ENCODE data around the gene ARHGAP45. TPM values are rescaled to one million over a fixed set of nuclear protein-coding genes. Genes with fewer than 3 reads are reported as not detected.

The ARHGAP45 gene
- total and polyA plus RNA-seq, 12 donors = 1.6 to 75.4 (median 30.9) TPM

DNA sequence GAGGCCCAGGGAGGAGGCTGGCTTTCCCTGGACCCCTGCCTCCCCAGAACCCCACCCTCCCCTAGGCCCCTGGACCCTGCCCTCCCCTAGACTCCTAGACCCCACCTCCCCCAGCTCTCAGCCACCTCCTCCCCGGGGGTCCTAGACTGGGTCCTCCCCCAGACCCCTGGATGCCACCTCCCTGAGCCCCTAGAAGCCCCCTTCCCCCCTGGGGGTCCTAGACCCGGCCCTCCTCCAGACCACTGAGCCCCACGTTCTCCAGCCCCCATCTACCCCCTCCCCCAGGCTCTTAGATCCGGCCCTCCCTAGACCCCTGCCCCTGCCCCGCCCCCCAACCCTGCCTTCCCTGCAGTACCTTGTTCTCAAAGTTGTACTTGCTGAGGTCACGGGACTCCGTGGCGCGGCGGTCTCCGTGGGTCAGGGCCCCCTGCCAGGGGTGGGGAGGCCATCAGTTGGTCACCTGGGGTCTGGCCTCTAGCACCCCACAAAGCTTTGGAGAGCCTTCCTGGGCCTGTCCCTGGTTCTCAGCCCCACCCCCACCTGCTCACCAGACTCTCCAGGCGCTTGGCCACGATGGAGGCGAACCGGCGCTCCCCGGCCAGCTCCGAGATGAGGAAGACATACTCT is 44.8 kb downstream of the ARHGAP45 start:
- Histone ChIP-seq H3K36me3 (replicated peaks in 1 of 2) (peaks cover 0 to 91% of the 10 kb centered on the region in 2 donors), H3K4me3 (no peak overlapping the region), H3K27me3 (no peaks in the 10 kb centered on the region), H3K27ac (peak overlapping the region; percentile 44 to 96 (median 84)), H3K9me3 (replicated peaks in 1 of 3) (no peaks in the 10 kb centered on the region), H3K4me1 (replicated peaks in 1 of 2) (peaks cover 31 to 32% of the 10 kb centered on the region in 2 donors)
- TF ChIP-seq POLR2A (IDR thresholded peaks at IDR 0.05) = peak in 1 of 2 donors; percentile 48
- TF ChIP-seq, protein P1, sequence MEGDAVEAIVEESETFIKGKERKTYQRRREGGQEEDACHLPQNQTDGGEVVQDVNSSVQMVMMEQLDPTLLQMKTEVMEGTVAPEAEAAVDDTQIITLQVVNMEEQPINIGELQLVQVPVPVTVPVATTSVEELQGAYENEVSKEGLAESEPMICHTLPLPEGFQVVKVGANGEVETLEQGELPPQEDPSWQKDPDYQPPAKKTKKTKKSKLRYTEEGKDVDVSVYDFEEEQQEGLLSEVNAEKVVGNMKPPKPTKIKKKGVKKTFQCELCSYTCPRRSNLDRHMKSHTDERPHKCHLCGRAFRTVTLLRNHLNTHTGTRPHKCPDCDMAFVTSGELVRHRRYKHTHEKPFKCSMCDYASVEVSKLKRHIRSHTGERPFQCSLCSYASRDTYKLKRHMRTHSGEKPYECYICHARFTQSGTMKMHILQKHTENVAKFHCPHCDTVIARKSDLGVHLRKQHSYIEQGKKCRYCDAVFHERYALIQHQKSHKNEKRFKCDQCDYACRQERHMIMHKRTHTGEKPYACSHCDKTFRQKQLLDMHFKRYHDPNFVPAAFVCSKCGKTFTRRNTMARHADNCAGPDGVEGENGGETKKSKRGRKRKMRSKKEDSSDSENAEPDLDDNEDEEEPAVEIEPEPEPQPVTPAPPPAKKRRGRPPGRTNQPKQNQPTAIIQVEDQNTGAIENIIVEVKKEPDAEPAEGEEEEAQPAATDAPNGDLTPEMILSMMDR (IDR thresholded peaks at IDR 0.05) = no peak
- intact Hi-C loops (cut with DNase I) = loop anchor here in 1 of 2 donors (5.0 kb wide), 1 partner anchor 81 kb away; no protein-coding TSS in a partner anchor
- DNase-seq = peak in 1 of 7 donors; percentile 43
- WGBS, 4 donors = 44 to 58% (median 53%) methylated on average over 4 to 18 of the region's 18 CpGs

DNA sequence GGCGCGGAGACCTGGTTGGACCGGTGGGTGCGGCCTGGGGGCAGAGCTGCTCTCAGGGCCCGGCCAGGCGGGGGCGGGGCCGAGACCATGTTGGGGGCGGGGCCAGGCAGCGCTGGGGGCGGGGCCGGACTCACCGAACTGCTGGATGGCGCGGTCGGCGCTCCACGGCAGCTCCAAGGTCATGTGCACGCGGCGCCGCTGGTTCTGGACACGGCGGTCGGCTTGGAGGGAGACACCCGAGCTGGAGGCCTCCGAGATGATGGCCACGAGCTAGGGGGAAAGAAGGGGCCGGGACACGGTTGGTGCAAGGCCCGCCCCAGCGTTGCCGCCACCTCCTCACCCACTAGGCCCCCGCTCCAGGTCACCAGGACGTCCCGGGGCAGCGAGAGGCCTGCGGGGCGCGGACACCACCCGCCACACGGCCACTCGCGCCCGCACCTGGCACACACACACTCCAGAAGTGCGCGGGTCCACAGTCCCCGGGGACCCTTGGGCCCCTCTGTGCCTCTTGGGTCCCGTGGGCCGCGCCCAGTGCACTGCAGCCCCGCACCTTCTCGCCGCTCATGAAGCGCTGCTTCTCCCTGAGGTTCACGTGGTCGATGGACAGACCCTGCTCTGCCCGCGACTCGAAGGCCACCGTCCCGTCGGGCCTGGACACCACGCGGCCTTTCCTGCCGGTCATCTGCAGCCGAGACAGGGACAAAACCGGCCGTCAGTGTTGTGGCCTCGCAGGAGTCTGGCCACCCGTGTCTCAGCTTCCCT is 45.5 kb downstream of the ARHGAP45 start:
- DNase-seq = peak; percentile 83 to 94 (median 92)
- H3K27ac ChIP-seq = peak overlapping the region; percentile 61 to 96 (median 84)
- TF ChIP-seq POLR2A (IDR thresholded peaks at IDR 0.05) = peak in 1 of 2 donors; percentile 47
- TF ChIP-seq, protein P1 (IDR thresholded peaks at IDR 0.05) = no peak
- H3K9me3 ChIP-seq (replicated peaks in 1 of 3) = no peaks in the 10 kb centered on the region
- peaks cover 0 to 91% of the 10 kb centered on the region in 2 donors for H3K36me3 ChIP-seq (replicated peaks in 1 of 2)
- no peak overlapping the region for H3K4me3 ChIP-seq
- intact Hi-C loops (cut with DNase I) = loop anchor here in 1 of 2 donors (5.0 kb wide), 1 partner anchor 80 kb away; no protein-coding TSS in a partner anchor
- peaks cover 31 to 32% of the 10 kb centered on the region in 2 donors for H3K4me1 ChIP-seq (replicated peaks in 1 of 2)
- 38 to 56% (median 52%) methylated on average over 21 to 71 of the region's 71 CpGs for WGBS, 4 donors
- no peaks in the 10 kb centered on the region for H3K27me3 ChIP-seq

DNA sequence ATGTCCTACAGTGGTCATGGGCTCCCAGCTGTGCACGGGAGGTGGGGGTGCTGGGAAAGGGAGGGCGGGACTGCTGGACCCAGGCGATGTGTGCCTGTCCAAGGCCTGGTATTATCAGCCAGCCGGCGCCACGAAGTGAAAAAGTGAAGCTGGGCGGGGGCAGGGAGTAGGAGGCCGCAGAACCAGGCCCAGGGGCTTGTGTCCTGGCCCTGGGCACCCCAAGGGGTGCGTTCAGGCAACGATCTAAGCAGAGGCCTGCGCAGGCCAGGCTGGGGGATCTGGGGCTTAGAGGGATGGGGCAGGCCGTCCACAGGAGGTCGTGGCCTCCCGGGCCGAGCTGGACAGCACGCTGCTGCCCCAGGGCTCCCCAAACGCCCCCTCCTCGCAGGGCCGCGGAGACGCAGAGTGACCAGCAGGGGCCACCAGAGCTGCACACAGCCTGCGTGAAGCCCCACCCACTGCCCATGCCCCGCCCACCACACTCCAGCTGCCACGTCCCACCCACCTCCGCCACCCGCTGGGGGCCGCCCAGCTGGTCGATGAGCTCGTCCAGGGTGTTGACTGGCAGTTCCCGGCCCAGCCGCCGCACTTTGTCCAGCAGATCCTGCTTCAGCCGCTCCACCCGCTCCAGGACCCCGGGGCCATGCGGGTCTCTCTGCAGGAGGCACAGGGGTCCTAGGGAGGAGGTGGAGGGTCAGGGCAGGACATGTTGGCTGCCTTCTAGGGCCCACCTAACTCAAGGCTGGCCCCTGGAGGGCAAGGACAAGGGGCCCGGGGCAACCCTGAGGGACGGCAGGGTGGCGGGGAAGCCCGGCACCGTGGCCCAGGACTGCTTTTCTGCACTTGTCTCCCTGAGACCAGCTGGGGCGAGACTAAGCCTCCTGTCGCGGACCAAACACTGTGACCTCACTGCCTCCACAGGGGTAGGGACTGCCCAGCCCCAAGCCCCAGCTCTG is 46.3 kb downstream of the ARHGAP45 start:
- H3K4me1 ChIP-seq (replicated peaks in 1 of 2) = peaks cover 31 to 32% of the 10 kb centered on the region in 2 donors
- DNase-seq = peak; percentile 97 to 99 (median 98)
- H3K27ac ChIP-seq = peak overlapping the region; percentile 61 to 96 (median 84)
- 21 to 36% (median 26%) methylated on average over 12 to 44 of the region's 44 CpGs for WGBS, 4 donors
- no peak overlapping the region for H3K4me3 ChIP-seq
- no peaks in the 10 kb centered on the region for H3K27me3 ChIP-seq
- peaks cover 0 to 91% of the 10 kb centered on the region in 2 donors for H3K36me3 ChIP-seq (replicated peaks in 1 of 2)
- intact Hi-C loops (cut with DNase I) = loop anchor here in 1 of 2 donors (5.0 kb wide), 1 partner anchor 79 kb away; no protein-coding TSS in a partner anchor
- TF ChIP-seq, protein P1 (IDR thresholded peaks at IDR 0.05) = peak; percentile 78 to 95 (median 91)
- peak in 1 of 2 donors; percentile 51 for TF ChIP-seq POLR2A (IDR thresholded peaks at IDR 0.05)
- no peaks in the 10 kb centered on the region for H3K9me3 ChIP-seq (replicated peaks in 1 of 3)
